ENCODE data around the gene GPR84.

- TF ChIP-seq CTCF (IDR thresholded peaks at IDR 0.05; ENCODE audit: low read length) = no peak
- no peak for TF ChIP-seq EZH2 (IDR thresholded peaks at IDR 0.05; ENCODE audit: borderline replicate concordance, low read length)
Measured at GRCh38 chr12:54363047-54363446, 1.2 kb downstream of the GPR84 start.

Measured in OCI-LY1 (cell line).